H1 (cell line): ENCODE results near the gene ELMO3.

Experiments
- BRCA1 ChIP-seq: IDR thresholded peaks from 2 replicates; pipeline ENCODE4 v1.6.1; 2012; ENCODE audit warnings: low read depth, low read length, improper control_type of control experiment
- CREB1 ChIP-seq: IDR thresholded peaks from 2 replicates; pipeline ENCODE4 v1.6.1; 2012; ENCODE audit warnings: inconsistent platforms
- EZH2 ChIP-seq: fragments of 200-600 bp; sonication (generic); IDR thresholded peaks from 2 replicates; pipeline ENCODE4 v1.7.1; 2012; ENCODE audit warnings: low read depth, mild to moderate bottlenecking, moderate library complexity, low read length, inconsistent platforms; ENCODE audit not compliant: severe bottlenecking
- GTF2F1 ChIP-seq: IDR thresholded peaks from 2 replicates; pipeline ENCODE4 v1.6.1; 2012; ENCODE audit warnings: low read depth, low read length, improper control_type of control experiment, borderline replicate concordance
- JUN ChIP-seq: IDR thresholded peaks from 2 replicates; pipeline ENCODE4 v1.6.1; 2011; ENCODE audit warnings: low read depth, mild to moderate bottlenecking, improper control_type of control experiment, low read length
- SP4 ChIP-seq: IDR thresholded peaks from 2 replicates; pipeline ENCODE4 v1.6.1; 2012; ENCODE audit warnings: low read length, inconsistent platforms
- SRF ChIP-seq: IDR thresholded peaks from 2 replicates; pipeline ENCODE4 v1.6.1; 2011; ENCODE audit warnings: mild to moderate bottlenecking, low read depth, low read length, moderate library complexity
- TBP ChIP-seq: IDR thresholded peaks from 2 replicates; pipeline ENCODE4 v1.6.1; 2011; ENCODE audit warnings: low read depth, low read length, improper control_type of control experiment
- TCF12 ChIP-seq: IDR thresholded peaks from 2 replicates; pipeline ENCODE4 v1.6.1; 2011; ENCODE audit warnings: low read depth, mild to moderate bottlenecking, low read length
- TF ChIP-seq, protein P1 (sequence below), 3 experiments: IDR thresholded peaks; 1 replicate in 2 of 3; 2 replicates in 1 of 3; pipeline versions ENCODE4 v1.5.1 to v1.6.1; 2011; ENCODE audit warnings: low read length in 3 of 3, mild to moderate bottlenecking in 3 of 3, inconsistent platforms in 2 of 3, low read depth in 1 of 3, moderate library complexity in 1 of 3; ENCODE audit not compliant: insufficient read depth in 1 of 3; ENCODE audit errors: control extremely low read depth in 1 of 3

- TF ChIP-seq SRF (no peak), JUN (no peak), TCF12 (no peak), CREB1 (no peak), BRCA1 (no peak), EZH2 (no peak), TBP (no peak), SP4 (no peak), GTF2F1 (no peak)
- TF ChIP-seq, protein P1, sequence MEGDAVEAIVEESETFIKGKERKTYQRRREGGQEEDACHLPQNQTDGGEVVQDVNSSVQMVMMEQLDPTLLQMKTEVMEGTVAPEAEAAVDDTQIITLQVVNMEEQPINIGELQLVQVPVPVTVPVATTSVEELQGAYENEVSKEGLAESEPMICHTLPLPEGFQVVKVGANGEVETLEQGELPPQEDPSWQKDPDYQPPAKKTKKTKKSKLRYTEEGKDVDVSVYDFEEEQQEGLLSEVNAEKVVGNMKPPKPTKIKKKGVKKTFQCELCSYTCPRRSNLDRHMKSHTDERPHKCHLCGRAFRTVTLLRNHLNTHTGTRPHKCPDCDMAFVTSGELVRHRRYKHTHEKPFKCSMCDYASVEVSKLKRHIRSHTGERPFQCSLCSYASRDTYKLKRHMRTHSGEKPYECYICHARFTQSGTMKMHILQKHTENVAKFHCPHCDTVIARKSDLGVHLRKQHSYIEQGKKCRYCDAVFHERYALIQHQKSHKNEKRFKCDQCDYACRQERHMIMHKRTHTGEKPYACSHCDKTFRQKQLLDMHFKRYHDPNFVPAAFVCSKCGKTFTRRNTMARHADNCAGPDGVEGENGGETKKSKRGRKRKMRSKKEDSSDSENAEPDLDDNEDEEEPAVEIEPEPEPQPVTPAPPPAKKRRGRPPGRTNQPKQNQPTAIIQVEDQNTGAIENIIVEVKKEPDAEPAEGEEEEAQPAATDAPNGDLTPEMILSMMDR (IDR thresholded peaks at IDR 0.05; ENCODE audit: control extremely low read depth in 1 of 3, insufficient read depth in 1 of 3, low read depth in 1 of 3, low read length in 3 of 3), result no peak
These were observed 2.7 kb downstream of the ELMO3 start for GRCh38 chr16:67201411-67202345.
